ENCODE measurements around the gene FREM1. TPM values are rescaled to one million over a fixed set of nuclear protein-coding genes. Genes with fewer than 3 reads are reported as not detected.

Gene FREM1
- total and polyA plus RNA-seq, 2 donors (not counting 1 experiment from before 2014, with no cell fraction given), result not detected

- Histone ChIP-seq H3K27ac (ENCODE audit: low read length in 2 of 2) (no peak overlapping the region), H3K4me1 (ENCODE audit: control insufficient read depth in 2 of 2, insufficient read depth in 2 of 2, low read length in 2 of 2) (no peaks in the 10 kb centered on the region), H3K9ac (ENCODE audit: low read length) (no peak overlapping the region), H3K36me3 (replicated peaks in 1 of 2; ENCODE audit: control extremely low read depth in 1 of 2, control insufficient read depth in 1 of 2, extremely low read depth in 1 of 2, insufficient read depth in 2 of 2, low read length in 1 of 2) (no peaks in the 10 kb centered on the region), H3K79me2 (ENCODE audit: control insufficient read depth, insufficient read depth, low read length) (no peaks in the 10 kb centered on the region), H2AFZ (ENCODE audit: insufficient read depth, low read depth, low read length, poor library complexity, severe bottlenecking) (no peak overlapping the region), H3K4me2 (replicated peaks; ENCODE audit: low read depth, low read length, poor library complexity, severe bottlenecking) (no peak overlapping the region), H3K4me3 (ENCODE audit: control extremely low read depth in 1 of 5, extremely low read depth in 1 of 5, insufficient read depth in 1 of 5, low read depth in 2 of 5, low read length in 4 of 5) (no peak overlapping the region), H3K27me3 (replicated peaks in 1 of 4; ENCODE audit: control extremely low read depth in 1 of 4, control insufficient read depth in 3 of 4, insufficient read depth in 4 of 4, low read length in 3 of 4) (peaks cover 0 to 10% (median 0%) of the 10 kb centered on the region in 4 experiments), H4K20me1 (ENCODE audit: control insufficient read depth, insufficient read depth, low read length, poor library complexity, severe bottlenecking) (no peaks in the 10 kb centered on the region), H3K9me3 (ENCODE audit: control extremely low read depth in 1 of 3, control insufficient read depth in 2 of 3, insufficient read depth in 1 of 3, low read length in 2 of 3) (no peaks in the 10 kb centered on the region)
- Mint-ChIP-seq H3K27ac (no peak overlapping the region), H3K4me3 (no peak overlapping the region), H3K4me1 (no peaks in the 10 kb centered on the region), H3K27me3 (peaks cover 18% of the 10 kb centered on the region), H3K9me3 (ENCODE audit: insufficient read depth) (no peaks in the 10 kb centered on the region)
- no CpG with 5 or more reads among the region's 3 CpGs for WGBS (ENCODE audit: insufficient coverage)
- ChIA-PET CTCF (no interaction called here), POLR2A (no interaction called here)
- peak; percentile 29 for DNase-seq
- no peak for TF ChIP-seq EZH2 (IDR thresholded peaks at IDR 0.05; ENCODE audit: borderline replicate concordance, insufficient read depth, low read depth, low read length, poor library complexity, severe bottlenecking)
- TF ChIP-seq, protein P1, sequence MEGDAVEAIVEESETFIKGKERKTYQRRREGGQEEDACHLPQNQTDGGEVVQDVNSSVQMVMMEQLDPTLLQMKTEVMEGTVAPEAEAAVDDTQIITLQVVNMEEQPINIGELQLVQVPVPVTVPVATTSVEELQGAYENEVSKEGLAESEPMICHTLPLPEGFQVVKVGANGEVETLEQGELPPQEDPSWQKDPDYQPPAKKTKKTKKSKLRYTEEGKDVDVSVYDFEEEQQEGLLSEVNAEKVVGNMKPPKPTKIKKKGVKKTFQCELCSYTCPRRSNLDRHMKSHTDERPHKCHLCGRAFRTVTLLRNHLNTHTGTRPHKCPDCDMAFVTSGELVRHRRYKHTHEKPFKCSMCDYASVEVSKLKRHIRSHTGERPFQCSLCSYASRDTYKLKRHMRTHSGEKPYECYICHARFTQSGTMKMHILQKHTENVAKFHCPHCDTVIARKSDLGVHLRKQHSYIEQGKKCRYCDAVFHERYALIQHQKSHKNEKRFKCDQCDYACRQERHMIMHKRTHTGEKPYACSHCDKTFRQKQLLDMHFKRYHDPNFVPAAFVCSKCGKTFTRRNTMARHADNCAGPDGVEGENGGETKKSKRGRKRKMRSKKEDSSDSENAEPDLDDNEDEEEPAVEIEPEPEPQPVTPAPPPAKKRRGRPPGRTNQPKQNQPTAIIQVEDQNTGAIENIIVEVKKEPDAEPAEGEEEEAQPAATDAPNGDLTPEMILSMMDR (IDR thresholded peaks at IDR 0.05), result peak; percentile 47
- ATAC-seq (ENCODE audit: low read depth), result no peak
- intact Hi-C loops (cut with micrococcal nuclease), result no loop called here
Observed at GRCh38 chr9:14846871-14847311, 63.3 kb downstream of the FREM1 start.

DNA sequence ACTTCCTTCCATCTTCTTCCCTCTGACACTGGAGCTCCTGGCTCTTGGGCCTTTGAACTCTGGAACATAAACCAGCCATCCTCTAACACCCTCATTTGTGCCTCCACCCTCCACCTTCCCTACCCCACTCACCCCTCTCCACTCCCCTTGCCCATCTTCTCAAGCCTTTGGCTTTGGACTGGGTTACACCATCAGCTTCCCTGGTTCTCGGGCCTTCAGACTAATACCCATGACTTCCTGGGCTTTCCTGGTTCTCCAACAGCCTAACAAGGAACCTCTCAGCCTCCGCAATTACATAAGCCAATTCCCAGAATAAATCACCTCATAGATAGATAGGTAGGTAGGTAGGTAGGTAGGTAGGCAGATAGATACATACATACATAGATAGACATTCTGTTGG, 67.1 kb downstream of the FREM1 start:
- H3K27ac Mint-ChIP-seq, result no peak overlapping the region
- no peak for TF ChIP-seq EZH2 (IDR thresholded peaks at IDR 0.05; ENCODE audit: borderline replicate concordance, insufficient read depth, low read depth, low read length, poor library complexity, severe bottlenecking)
- TF ChIP-seq, protein P1 (IDR thresholded peaks at IDR 0.05), result no peak

More for the DNA sequence above, 67.1 kb downstream of the FREM1 start:
- H3K4me1 Mint-ChIP-seq, result no peaks in the 10 kb centered on the region
- H3K4me3 Mint-ChIP-seq, result no peak overlapping the region
- Histone ChIP-seq H2AFZ (ENCODE audit: insufficient read depth, low read depth, low read length, poor library complexity, severe bottlenecking) (no peak overlapping the region), H3K27ac (ENCODE audit: low read length in 2 of 2) (no peak overlapping the region), H3K9me3 (ENCODE audit: control extremely low read depth in 1 of 3, control insufficient read depth in 2 of 3, insufficient read depth in 1 of 3, low read length in 2 of 3) (no peaks in the 10 kb centered on the region), H3K4me2 (replicated peaks; ENCODE audit: low read depth, low read length, poor library complexity, severe bottlenecking) (no peak overlapping the region), H3K4me1 (ENCODE audit: control insufficient read depth in 2 of 2, insufficient read depth in 2 of 2, low read length in 2 of 2) (no peaks in the 10 kb centered on the region), H3K4me3 (ENCODE audit: control extremely low read depth in 1 of 5, extremely low read depth in 1 of 5, insufficient read depth in 1 of 5, low read depth in 2 of 5, low read length in 4 of 5) (no peak overlapping the region), H4K20me1 (ENCODE audit: control insufficient read depth, insufficient read depth, low read length, poor library complexity, severe bottlenecking) (no peaks in the 10 kb centered on the region), H3K79me2 (ENCODE audit: control insufficient read depth, insufficient read depth, low read length) (no peaks in the 10 kb centered on the region), H3K9ac (ENCODE audit: low read length) (no peak overlapping the region), H3K27me3 (replicated peaks in 1 of 4; ENCODE audit: control extremely low read depth in 1 of 4, control insufficient read depth in 3 of 4, insufficient read depth in 4 of 4, low read length in 3 of 4) (peaks cover 0 to 3% (median 0%) of the 10 kb centered on the region in 4 experiments), H3K36me3 (replicated peaks in 1 of 2; ENCODE audit: control extremely low read depth in 1 of 2, control insufficient read depth in 1 of 2, extremely low read depth in 1 of 2, insufficient read depth in 2 of 2, low read length in 1 of 2) (no peaks in the 10 kb centered on the region)
- ATAC-seq (ENCODE audit: low read depth) (no peak), DNase-seq (no peak)
- CTCF ChIA-PET, result no interaction called here
- H3K9me3 Mint-ChIP-seq (ENCODE audit: insufficient read depth), result no peaks in the 10 kb centered on the region
- WGBS (ENCODE audit: insufficient coverage), result no CpG with 5 or more reads among the region's 2 CpGs
- intact Hi-C loops (cut with micrococcal nuclease), result no loop called here
- POLR2A ChIA-PET, result no interaction called here
- H3K27me3 Mint-ChIP-seq, result peaks cover 8% of the 10 kb centered on the region
